ENCODE results near the gene ATP4B. TPM values are rescaled to one million over a fixed set of nuclear protein-coding genes. Genes with fewer than 3 reads are reported as not detected.

The ATP4B gene
- total RNA-seq, 1 experiment from 2014 or later = not detected

GRCh38 chr13:113639616-113640262 is 18.3 kb downstream of the ATP4B start:
- no peak overlapping the region for H3K27ac ChIP-seq (ENCODE audit: low read length)
- peaks cover 4% of the 10 kb centered on the region; the same call in 1 of the 2 replicates for H3K4me1 ChIP-seq (ENCODE audit: control insufficient read depth, insufficient read depth, low read length)
- in situ Hi-C loops (cut with HindIII; ENCODE audit: low pct_unique_long_range_greater_than_20kb, low sequenced_read_pairs) (no loop called here), intact Hi-C loops (cut with micrococcal nuclease; ENCODE audit: unreplicated experiment) (no loop called here)
- no peaks in the 10 kb centered on the region for H3K9me3 ChIP-seq (ENCODE audit: control insufficient read depth, insufficient read depth, low read depth, low read length)
- H3K36me3 ChIP-seq (ENCODE audit: control insufficient read depth, insufficient read depth, low read length) = peaks cover 3% of the 10 kb centered on the region; the same call in 1 of the 2 replicates
- H3K4me3 ChIP-seq (ENCODE audit: low read depth in 2 of 2, low read length in 2 of 2) = no peak overlapping the region
- H3K27me3 ChIP-seq (ENCODE audit: control insufficient read depth, insufficient read depth, low read length) = no peaks in the 10 kb centered on the region
- BruUV-seq (replicated peaks) = no TSS peak
- ATAC-seq (no peak), DNase-seq (ENCODE audit: low read depth, low spot score) (no peak)
- POLR2A ChIA-PET = no interaction called here
- TF ChIP-seq CTCF (IDR thresholded peaks at IDR 0.05) (no peak), POLR2AphosphoS5 (IDR thresholded peaks at IDR 0.05; ENCODE audit: low read depth, low read length) (no peak), TCF7L2 (IDR thresholded peaks at IDR 0.05; ENCODE audit: low read depth, low read length) (no peak), SIN3A (IDR thresholded peaks at IDR 0.05; ENCODE audit: borderline replicate concordance, insufficient read depth, low read depth, low read length) (no peak), REST (IDR thresholded peaks at IDR 0.05; ENCODE audit: insufficient read depth in 1 of 2, low read depth in 2 of 2, low read length in 1 of 2) (no peak)
- CTCF ChIA-PET = no interaction called here

GRCh38 chr13:113638806-113639205 is 19.2 kb downstream of the ATP4B start:
- Histone ChIP-seq H3K4me3 (ENCODE audit: low read depth in 2 of 2, low read length in 2 of 2) (no peak overlapping the region), H3K9me3 (ENCODE audit: control insufficient read depth, insufficient read depth, low read depth, low read length) (no peaks in the 10 kb centered on the region), H3K27me3 (ENCODE audit: control insufficient read depth, insufficient read depth, low read length) (no peaks in the 10 kb centered on the region), H3K36me3 (ENCODE audit: control insufficient read depth, insufficient read depth, low read length) (peaks cover 6% of the 10 kb centered on the region; the same call in 1 of the 2 replicates), H3K27ac (ENCODE audit: low read length) (no peak overlapping the region), H3K4me1 (ENCODE audit: control insufficient read depth, insufficient read depth, low read length) (peaks cover 4% of the 10 kb centered on the region; the same call in 1 of the 2 replicates)
- ChIA-PET CTCF (no interaction called here), POLR2A (no interaction called here)
- in situ Hi-C loops (cut with HindIII; ENCODE audit: low pct_unique_long_range_greater_than_20kb, low sequenced_read_pairs) (no loop called here), intact Hi-C loops (cut with micrococcal nuclease; ENCODE audit: unreplicated experiment) (no loop called here)
- BruUV-seq (replicated peaks) = no TSS peak
- ATAC-seq = no peak
- TF ChIP-seq CTCF (IDR thresholded peaks at IDR 0.05) (no peak), REST (IDR thresholded peaks at IDR 0.05; ENCODE audit: insufficient read depth in 1 of 2, low read depth in 2 of 2, low read length in 1 of 2) (no peak), POLR2AphosphoS5 (IDR thresholded peaks at IDR 0.05; ENCODE audit: low read depth, low read length) (no peak), TCF7L2 (IDR thresholded peaks at IDR 0.05; ENCODE audit: low read depth, low read length) (no peak), SIN3A (IDR thresholded peaks at IDR 0.05; ENCODE audit: borderline replicate concordance, insufficient read depth, low read depth, low read length) (no peak)
- DNase-seq (ENCODE audit: low read depth, low spot score) = no peak
